Hematopoietic multipotent progenitor cell treated with erythropoietin and hydrocortisone succinate and interleukin-3 and kit ligand, for 8 days (in vitro differentiated cells): ENCODE measurements around the gene RIMBP2.

ENCODE experiments used
- DNase-seq: peaks from one replicate; pipeline ENCODE4 v3.0.0-alpha.2; 2015

The RIMBP2 gene

DNA sequence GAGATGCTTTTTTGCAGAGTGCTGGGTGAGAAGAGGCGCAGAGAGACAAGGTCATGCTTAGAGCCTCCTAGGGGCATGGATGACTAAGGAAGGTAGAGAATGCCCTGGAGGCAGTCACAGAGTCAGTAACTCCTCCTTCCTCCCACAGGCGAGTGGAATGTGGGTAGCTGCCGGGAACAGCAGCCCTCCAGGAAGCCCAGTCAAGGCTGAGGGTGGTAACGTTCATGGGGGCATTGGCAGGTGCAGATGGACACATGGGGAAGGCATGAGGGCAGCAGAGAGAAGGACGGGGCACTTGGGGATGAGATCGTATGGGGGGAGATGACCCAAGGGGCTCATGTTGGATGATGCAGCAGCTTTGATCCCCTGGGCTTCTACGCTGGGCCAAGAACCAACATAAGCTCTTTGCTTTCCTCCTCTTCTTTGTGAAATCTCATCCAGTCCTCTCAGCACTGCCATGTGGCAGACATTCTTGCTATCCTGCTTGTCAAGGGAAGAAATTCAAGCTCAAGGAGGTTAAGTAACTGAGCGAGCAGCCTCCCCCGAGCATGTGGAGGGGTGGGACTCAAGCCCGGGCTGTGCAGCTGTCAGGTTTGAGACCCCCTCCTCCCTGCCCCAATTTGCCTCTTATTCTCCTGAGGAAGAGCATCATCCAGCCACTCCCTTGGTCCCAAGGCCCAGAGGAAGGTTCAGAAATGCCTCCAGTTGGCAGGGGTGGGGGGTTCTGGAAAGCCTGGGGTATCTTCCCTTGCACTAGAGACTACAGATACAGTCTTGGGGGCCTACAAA is 190.5 kb downstream of the RIMBP2 start:
- no peak for DNase-seq

- DNase-seq: no peak
Observed at GRCh38 chr12:130524759-130525158, 191.3 kb downstream of the RIMBP2 start.

- no peak for DNase-seq
Observed at GRCh38 chr12:130523863-130524614, 192.1 kb downstream of the RIMBP2 start.

DNA sequence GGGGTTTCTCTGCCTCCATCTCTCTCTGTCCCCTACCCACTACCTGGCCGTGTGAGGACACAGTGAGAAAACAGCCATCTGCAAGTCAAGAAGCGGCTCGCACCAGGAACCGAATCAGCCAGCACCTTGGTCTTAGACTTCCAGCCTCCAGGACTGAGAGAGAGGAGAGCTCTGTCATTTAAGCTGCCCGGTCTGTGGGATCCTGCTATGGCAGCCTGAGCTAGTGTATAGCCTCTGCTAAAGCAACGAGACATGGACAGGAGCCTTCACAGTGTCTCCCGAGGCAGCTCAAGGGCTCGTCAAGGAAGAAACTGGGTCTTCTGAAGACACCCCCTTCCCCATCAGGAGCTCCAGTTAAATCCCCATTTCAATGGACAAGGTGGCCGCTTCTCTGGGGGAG is 192.9 kb downstream of the RIMBP2 start:
- DNase-seq: no peak

GRCh38 chr12:130522244-130522834 is 193.8 kb downstream of the RIMBP2 start:
- no peak for DNase-seq

GRCh38 chr12:130521375-130522124 is 194.5 kb downstream of the RIMBP2 start:
- no peak for DNase-seq

DNA sequence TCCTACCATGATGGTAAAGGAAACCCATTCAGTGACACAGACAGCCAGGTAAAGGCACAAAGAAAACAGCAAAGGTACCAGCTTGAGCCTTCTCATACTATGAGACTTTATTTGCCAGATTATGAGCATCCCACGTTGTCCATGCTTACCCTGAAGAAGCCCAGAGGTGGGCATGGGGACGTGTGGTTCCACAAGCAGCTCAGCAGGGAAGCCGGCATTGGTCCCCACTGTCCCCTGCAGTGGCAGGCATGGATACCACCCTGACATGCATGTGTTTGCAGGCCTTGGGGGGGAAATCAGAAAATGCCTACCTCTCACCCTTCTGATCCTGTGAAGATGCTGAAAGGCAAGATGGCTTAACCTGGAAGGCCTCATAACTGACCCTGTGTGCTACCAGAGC is 195.3 kb downstream of the RIMBP2 start:
- no peak for DNase-seq

DNA sequence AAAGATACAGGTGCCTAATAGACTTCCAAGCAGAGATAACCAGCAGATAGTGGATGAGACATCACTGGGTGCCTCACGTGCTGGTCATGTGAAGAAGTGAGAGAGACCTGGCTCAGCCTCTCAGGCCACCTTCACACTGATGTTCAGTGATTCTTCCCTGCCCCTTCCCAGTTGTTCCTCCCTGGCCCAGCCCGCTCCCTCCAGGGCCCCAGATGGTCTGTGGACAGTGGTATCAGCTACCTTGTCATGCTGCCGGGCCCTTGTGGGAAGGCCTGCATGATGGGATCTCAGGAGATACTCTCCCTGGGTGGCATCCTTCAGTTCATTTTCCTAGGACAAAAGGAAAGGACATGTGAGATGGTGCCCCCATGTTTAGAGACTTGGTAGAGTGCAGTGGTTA is 198.5 kb downstream of the RIMBP2 start:
- DNase-seq: no peak

GRCh38 chr12:130514149-130514551 is 201.9 kb downstream of the RIMBP2 start:
- no peak for DNase-seq

GRCh38 chr12:130513556-130513955 is 202.5 kb downstream of the RIMBP2 start:
- no peak for DNase-seq

GRCh38 chr12:130511285-130511684 is 204.8 kb downstream of the RIMBP2 start:
- no peak for DNase-seq

DNA sequence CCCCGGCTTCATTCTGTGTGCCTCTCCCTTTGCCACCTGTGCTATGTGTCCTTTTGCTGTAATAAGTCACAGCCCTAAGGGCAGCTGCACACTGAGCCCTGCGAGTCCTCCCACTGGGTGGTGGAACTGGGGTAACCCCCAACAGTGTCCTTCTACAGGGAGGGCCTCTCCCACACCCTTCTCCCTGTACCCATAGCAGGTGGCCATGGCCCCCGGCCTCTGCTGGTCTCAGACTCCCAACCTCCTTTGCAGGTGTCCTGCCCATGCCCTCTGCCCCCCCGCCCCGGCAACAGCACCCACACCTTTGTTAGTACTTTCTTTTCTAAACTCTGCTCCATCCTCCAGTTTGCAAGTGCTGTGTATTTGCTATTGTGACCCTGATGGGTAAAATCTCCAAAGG is 206.6 kb downstream of the RIMBP2 start:
- DNase-seq: no peak

DNA sequence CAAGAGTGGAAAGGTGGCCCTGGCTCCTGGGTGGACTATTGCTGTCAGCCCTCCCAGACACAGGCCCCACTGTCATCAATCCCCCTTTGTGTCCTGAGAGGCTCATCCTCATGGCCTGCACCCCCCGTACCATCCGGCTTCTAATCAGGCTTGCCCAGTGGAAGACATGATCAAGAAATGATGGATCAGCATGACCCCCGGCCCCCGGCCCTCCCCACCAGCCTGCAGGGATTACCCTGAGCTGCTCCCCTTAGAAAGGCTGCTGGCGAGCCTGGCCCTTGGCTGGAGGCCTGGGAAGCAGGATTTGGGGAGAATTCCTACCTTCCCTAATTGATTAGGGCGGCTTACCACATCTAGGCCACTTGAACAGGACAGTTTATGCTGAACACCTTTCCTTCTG is 207.3 kb downstream of the RIMBP2 start:
- no peak for DNase-seq

DNA sequence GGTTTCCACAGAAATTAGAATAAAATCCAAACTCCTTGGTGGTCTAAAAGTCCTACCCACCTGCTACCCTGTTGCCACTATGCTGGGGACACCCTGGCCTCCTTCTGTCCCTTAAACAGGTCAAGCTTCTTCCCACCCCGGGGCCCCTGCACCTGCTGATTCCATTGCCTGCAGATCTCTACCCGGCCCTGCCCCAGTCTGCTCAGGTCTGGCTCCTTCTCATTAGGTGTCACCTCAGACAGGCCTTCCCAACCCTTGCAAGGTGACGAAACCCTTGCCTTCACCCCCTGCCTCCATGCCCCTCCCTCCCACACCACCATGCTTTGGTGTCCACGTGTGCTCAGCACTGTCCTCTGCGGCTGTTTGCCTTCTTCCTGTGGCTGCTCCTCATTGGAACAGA is 207.8 kb downstream of the RIMBP2 start:
- no peak for DNase-seq

- DNase-seq: no peak
Observed at GRCh38 chr12:130506844-130507243, 209.3 kb downstream of the RIMBP2 start.

DNA sequence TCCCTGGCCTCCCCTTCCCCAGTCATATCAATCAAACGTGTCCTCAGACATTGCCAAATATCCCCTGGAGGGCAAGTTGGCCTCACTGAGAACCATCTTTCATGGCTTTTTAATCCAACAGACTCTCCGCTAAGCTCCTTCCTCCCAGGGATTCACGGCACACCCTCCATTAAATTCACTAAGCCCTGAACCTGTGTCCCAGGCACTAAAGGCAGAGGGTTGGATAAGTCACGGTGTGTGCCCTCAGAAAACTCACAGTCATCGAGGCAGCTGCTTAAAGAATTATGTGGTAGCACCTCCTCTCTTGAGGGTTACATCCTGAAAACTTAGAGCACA is 211.3 kb downstream of the RIMBP2 start:
- no peak for DNase-seq

GRCh38 chr12:130504110-130504839 is 211.8 kb downstream of the RIMBP2 start:
- DNase-seq: no peak

- no peak for DNase-seq
Observed at GRCh38 chr12:130501821-130502220, 214.3 kb downstream of the RIMBP2 start.

GRCh38 chr12:130500835-130501330 is 215.2 kb downstream of the RIMBP2 start:
- no peak for DNase-seq

DNA sequence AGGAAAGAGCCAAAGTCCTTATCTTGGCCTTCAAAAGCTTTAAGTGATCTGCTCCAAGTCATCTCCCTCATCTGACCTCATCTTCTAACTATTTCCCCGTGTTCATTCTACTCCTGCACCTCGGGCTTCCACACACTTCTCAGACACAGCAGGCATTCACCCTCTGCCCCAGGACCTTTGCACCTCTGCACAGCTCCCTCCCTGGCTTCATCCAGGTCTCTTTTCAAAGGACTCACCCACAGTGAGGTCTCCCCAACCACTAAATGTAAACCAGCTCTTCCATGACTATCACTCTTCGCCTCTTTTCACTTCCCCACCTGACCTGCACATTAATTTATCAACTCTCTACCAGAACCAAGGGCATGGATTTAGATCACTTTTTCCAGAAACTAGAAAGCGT is 216.6 kb downstream of the RIMBP2 start:
- DNase-seq: no peak

GRCh38 chr12:130498589-130499385 is 217.3 kb downstream of the RIMBP2 start:
- no peak for DNase-seq

DNA sequence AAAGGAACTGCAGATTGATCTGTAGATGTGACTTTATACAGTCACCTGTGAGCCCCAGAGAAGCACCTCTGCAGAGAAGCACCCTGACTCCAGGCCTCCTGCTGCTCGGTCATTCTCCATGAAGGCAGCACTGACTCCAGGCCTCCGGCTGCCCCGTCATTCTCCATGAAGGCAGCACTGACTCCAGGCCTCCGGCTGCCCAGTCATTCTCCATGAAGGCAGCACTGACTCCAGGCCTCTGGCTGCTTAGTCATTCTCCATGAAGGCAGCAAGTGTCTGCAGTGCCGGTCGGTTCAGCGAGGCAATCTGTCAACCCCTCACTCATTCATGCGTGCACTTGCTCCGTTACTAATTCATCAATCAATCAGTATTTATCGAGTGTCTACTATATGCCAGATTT is 218.1 kb downstream of the RIMBP2 start:
- DNase-seq: no peak
